Measurements from ENCODE around the gene LNX1.

GRCh38 chr4:53444954-53445353 is 146.3 kb downstream of the LNX1 start:
- no peak for TF ChIP-seq CTCF (IDR thresholded peaks at IDR 0.05)
- no peak for TF ChIP-seq POLR2A (IDR thresholded peaks at IDR 0.05)
